Endothelial cell of umbilical vein (primary cell): ENCODE measurements around the gene PUS3. TPM values are rescaled to one million over a fixed set of nuclear protein-coding genes. Genes with fewer than 3 reads are reported as not detected.

Experiments
- BruUV-seq: library from RNA; stranded (reverse); fragments of 400-500 nt; replicated peaks from 2 replicates; lab custom pipeline; 2021; lab: Mats Ljungman, UMichigan
- CTCF ChIA-PET: fragments of 300-600, 350-600 bp; sonication (Branson Sonifier 250); formaldehyde crosslinking; loops from one replicate; lab custom pipeline; 2021; ENCODE audit warnings: antibody characterized with exemption, inconsistent platforms; lab: Charles Lee
- POLR2A ChIA-PET: fragments of 300-600, 350-600 bp; sonication (Branson Sonifier 250); formaldehyde crosslinking; loops from one replicate; lab custom pipeline; 2021; ENCODE audit warnings: antibody characterized with exemption, inconsistent platforms; lab: Charles Lee
- DNase-seq: peaks from one replicate; pipeline ENCODE4 v3.0.0-alpha.2; 2011; ENCODE audit warnings: low read depth, low spot score
- FAIRE-seq: peaks from 2 replicates; lab custom pipeline; 2011; peaks lifted over from hg19 to GRCh38; lab: Jason Lieb, UNC
- H2AFZ ChIP-seq: 2 replicates; pipeline ENCODE4 v1.6.0; 2012; ENCODE audit warnings: low read depth, low read length, control low read depth, inconsistent platforms
- H3K27ac ChIP-seq: 2 replicates; pipeline ENCODE4 v1.5.1; 2011; ENCODE audit warnings: low read depth, mild to moderate bottlenecking, control low read depth, low read length, moderate library complexity; ENCODE audit not compliant: insufficient read depth
- H3K27me3 ChIP-seq, 2 experiments: 2 replicates each; pipeline versions ENCODE4 v1.6.0 to v1.6.1; 2011; ENCODE audit warnings: low read length in 2 of 2, mixed read lengths in 1 of 2; ENCODE audit not compliant: control insufficient read depth in 2 of 2, insufficient read depth in 2 of 2
- H3K36me3 ChIP-seq, 2 experiments: 2 replicates in 1 of 2; 3 replicates in 1 of 2; pipeline ENCODE4 v1.5.1; 2011; ENCODE audit warnings: low read length in 2 of 2, mild to moderate bottlenecking in 1 of 2, moderate library complexity in 1 of 2; ENCODE audit not compliant: control insufficient read depth in 2 of 2, insufficient read depth in 2 of 2; ENCODE audit errors: extremely low read depth in 1 of 2
- H3K4me1 ChIP-seq: 3 replicates; pipeline ENCODE4 v1.5.1; 2011; ENCODE audit warnings: mild to moderate bottlenecking, low read length; ENCODE audit not compliant: control insufficient read depth, insufficient read depth; ENCODE audit errors: extremely low read depth
- H3K4me2 ChIP-seq: 2 replicates; pipeline ENCODE4 v1.6.1; 2011; ENCODE audit warnings: low read length, control low read depth, mixed read lengths; ENCODE audit not compliant: insufficient read depth
- H3K4me3 ChIP-seq, 3 experiments: fragments of 200-600 bp in 1 of 3; sonication (generic), shearing (Covaris generic) in 1 of 3; replicated peaks in 1 of 3; 2 replicates each; pipeline ENCODE4 v1.5.1; 2011 to 2016; ENCODE audit warnings: control low read depth in 3 of 3, low read length in 3 of 3, mild to moderate bottlenecking in 2 of 3, inconsistent platforms in 1 of 3, low read depth in 1 of 3, moderate library complexity in 1 of 3; ENCODE audit not compliant: insufficient read depth in 1 of 3
- H3K79me2 ChIP-seq: 2 replicates; pipeline ENCODE4 v1.6.0; 2012; ENCODE audit warnings: low read length, inconsistent platforms; ENCODE audit not compliant: control insufficient read depth, insufficient read depth
- H3K9ac ChIP-seq: replicated peaks from 2 replicates; pipeline ENCODE3; 2011; ENCODE audit warnings: low read length, control low read depth; ENCODE audit not compliant: insufficient read depth; ENCODE audit errors: extremely low read depth
- H3K9me1 ChIP-seq: replicated peaks from 3 replicates; pipeline ENCODE4 v1.6.0; 2011; ENCODE audit warnings: mild to moderate bottlenecking, low read length; ENCODE audit not compliant: control insufficient read depth, insufficient read depth; ENCODE audit errors: extremely low read depth
- H3K9me3 ChIP-seq: replicated peaks from 2 replicates; pipeline ENCODE4 v1.5.1; 2012; ENCODE audit warnings: low read length, inconsistent platforms; ENCODE audit not compliant: control insufficient read depth, insufficient read depth
- H4K20me1 ChIP-seq: replicated peaks from 2 replicates; pipeline ENCODE3; 2011; ENCODE audit warnings: mild to moderate bottlenecking, low read length; ENCODE audit not compliant: control insufficient read depth, insufficient read depth; ENCODE audit errors: extremely low read depth
- CTCF ChIP-seq, 2 donors: IDR thresholded peaks; 1 replicate in 1 of 2; 2 replicates in 1 of 2; pipeline ENCODE4 v1.5.1; 2011; ENCODE audit warnings: low read length in 2 of 2, mild to moderate bottlenecking in 2 of 2, moderate library complexity in 2 of 2, control low read depth in 1 of 2, inconsistent platforms in 1 of 2, low read depth in 1 of 2; ENCODE audit not compliant: insufficient read depth in 1 of 2; ENCODE audit errors: extremely low read depth in 1 of 2
- EZH2 ChIP-seq: IDR thresholded peaks from 2 replicates; pipeline ENCODE4 v1.6.1; 2012; ENCODE audit warnings: borderline replicate concordance, low read depth, mild to moderate bottlenecking, moderate library complexity, low read length, inconsistent platforms; ENCODE audit not compliant: severe bottlenecking
- FOS ChIP-seq: IDR thresholded peaks from 2 replicates; pipeline ENCODE4 v1.6.1; 2011; ENCODE audit warnings: mild to moderate bottlenecking, low read length, moderate library complexity, borderline replicate concordance; ENCODE audit not compliant: insufficient read depth
- GATA2 ChIP-seq: IDR thresholded peaks from 2 replicates; pipeline ENCODE4 v1.7.0; 2011; ENCODE audit warnings: low read depth, mild to moderate bottlenecking, moderate library complexity, mixed read lengths, low read length; ENCODE audit not compliant: insufficient read length, insufficient read depth
- JUN ChIP-seq: IDR thresholded peaks from 2 replicates; pipeline ENCODE4 v1.6.1; 2011; ENCODE audit warnings: borderline replicate concordance, low read depth; ENCODE audit not compliant: insufficient read length, insufficient read depth
- MAX ChIP-seq: IDR thresholded peaks from 2 replicates; pipeline ENCODE4 v1.6.1; 2011; ENCODE audit not compliant: insufficient read depth, insufficient read length
- MYC ChIP-seq: IDR thresholded peaks from one replicate; pipeline ENCODE4 v1.6.1; 2011; ENCODE audit warnings: mild to moderate bottlenecking, low read depth, low read length
- POLR2A ChIP-seq: IDR thresholded peaks from 2 replicates; pipeline ENCODE4 v1.6.1; 2012; ENCODE audit warnings: low read depth, mild to moderate bottlenecking, control low read depth, low read length
- POLR2AphosphoS5 ChIP-seq: IDR thresholded peaks from 2 replicates; pipeline ENCODE4 v1.6.1; 2012; ENCODE audit warnings: low read depth, mild to moderate bottlenecking, control low read depth, low read length, moderate library complexity; ENCODE audit not compliant: insufficient read depth
- dilution Hi-C: fragments of 300-500 bp; cut with MboI; formaldehyde crosslinking; loops from one replicate; pipeline ENCODE4 v1.15.0; 2019; ENCODE audit warnings: low sequenced_read_pairs; ENCODE audit not compliant: extremely low pct_ligation_motif_present
- intact Hi-C: fragments of 100-400 bp; cut with micrococcal nuclease; formaldehyde crosslinking; loops from one replicate; pipeline ENCODE4 v1.10.0; 2022
- polyA plus RNA-seq, 4 experiments: library from polyadenylated mRNA; depleted of rRNA in 3 of 4; stranded (reverse) in 3 of 4; unstranded in 1 of 4; fragments of >200 nt; gene quantifications; 2 replicates each; pipeline versions ENCODE4 v1.2.1 to v1.2.3, GENCODE V29; 2011 to 2012; ENCODE audit warnings: missing spikeins in 1 of 4
- total RNA-seq: library from RNA; stranded (reverse); gene quantifications from 2 replicates; pipeline ENCODE4 v1.2.3, GENCODE V29; 2021

Gene PUS3
- total and polyA plus RNA-seq, 2 donors (not counting 3 experiments of a cell fraction or from before 2014, with no cell fraction given), result 5.1 to 10.3 TPM

- H3K27me3 ChIP-seq, result no peaks in the 10 kb centered on the region
- H3K36me3 ChIP-seq, result no peaks in the 10 kb centered on the region
- H3K4me2 ChIP-seq, result no peak overlapping the region
- no peaks in the 10 kb centered on the region for H3K79me2 ChIP-seq
- no peaks in the 10 kb centered on the region for H3K4me1 ChIP-seq
- no peak overlapping the region for H3K27ac ChIP-seq
- dilution Hi-C loops (no loop called here), intact Hi-C loops (loop anchor here (1.0 to 5.0 kb wide), 2 partner anchors 119 to 251 kb away; partner anchors contain the start of gene CDON)
- no TSS peak for BruUV-seq
- no peak overlapping the region for H3K4me3 ChIP-seq
- DNase-seq (no peak), FAIRE-seq (no peak)
- ChIA-PET POLR2A (no interaction called here), CTCF (interaction anchor here (0.6 to 10.5 kb wide), 11 partner anchors 16 to 538 kb away, joined by 3 to 147 read pairs (median 4); no protein-coding TSS in a partner anchor)
- TF ChIP-seq POLR2A, result no peak
- TF ChIP-seq FOS, result no peak
- TF ChIP-seq POLR2AphosphoS5, result no peak
- no peak for TF ChIP-seq GATA2
- no peak for TF ChIP-seq JUN
- no peak for TF ChIP-seq MYC
- no peak for TF ChIP-seq CTCF (IDR thresholded peaks at IDR 0.05; ENCODE audit: extremely low read depth in 1 of 2, insufficient read depth in 1 of 2, low read depth in 1 of 2, low read length in 2 of 2)
- no peak for TF ChIP-seq MAX
- TF ChIP-seq EZH2, result no peak
- no peak overlapping the region for H2AFZ ChIP-seq
- H3K9ac ChIP-seq, result no peak overlapping the region
- H3K9me1 ChIP-seq, result no peaks in the 10 kb centered on the region
- H4K20me1 ChIP-seq, result no peaks in the 10 kb centered on the region
- H3K9me3 ChIP-seq, result no peaks in the 10 kb centered on the region
Measured at GRCh38 chr11:125942771-125943428, 39.9 kb upstream of the PUS3 start.
